H9 (cell line): Measurements from ENCODE around the gene RNF220. TPM values are rescaled to one million over a fixed set of nuclear protein-coding genes. Genes with fewer than 3 reads are reported as not detected.
A peak's percentile ranks its signal among the peaks of the same experiment; 100 is the strongest.

Source experiments
- DNase-seq: peaks from one replicate; pipeline ENCODE4 v3.0.0-alpha.2; 2017
- H2AFZ ChIP-seq: one replicate; pipeline ENCODE4 v1.6.1; 2013; ENCODE audit warnings: mild to moderate bottlenecking, low read length, control low read depth, moderate library complexity
- H2AK5ac ChIP-seq: 2 replicates; pipeline ENCODE4 v1.6.1; 2013; ENCODE audit warnings: low read length, control low read depth, mixed read lengths; ENCODE audit not compliant: insufficient read length
- H2BK120ac ChIP-seq: one replicate; pipeline ENCODE4 v1.6.1; 2013; ENCODE audit warnings: low read depth, mild to moderate bottlenecking, low read length, control low read depth, inconsistent platforms; ENCODE audit not compliant: poor library complexity, severe bottlenecking
- H2BK12ac ChIP-seq: 2 replicates; pipeline ENCODE4 v1.6.1; 2013; ENCODE audit warnings: low read length, control low read depth, mixed read lengths, low read depth; ENCODE audit not compliant: insufficient read length
- H2BK15ac ChIP-seq: 2 replicates; pipeline ENCODE4 v1.6.1; 2013; ENCODE audit warnings: low read depth, low read length, control low read depth
- H2BK20ac ChIP-seq: one replicate; pipeline ENCODE4 v1.6.1; 2013; ENCODE audit warnings: low read depth, mild to moderate bottlenecking, low read length, control low read depth, inconsistent platforms; ENCODE audit not compliant: poor library complexity, severe bottlenecking
- H2BK5ac ChIP-seq: 2 replicates; pipeline ENCODE4 v1.6.1; 2013; ENCODE audit warnings: low read length, control low read depth, mixed read lengths; ENCODE audit not compliant: insufficient read length
- H3K14ac ChIP-seq: 2 replicates; pipeline ENCODE4 v1.6.1; 2013; ENCODE audit warnings: low read length, control low read depth; ENCODE audit not compliant: insufficient read depth
- H3K18ac ChIP-seq: 2 replicates; pipeline ENCODE4 v1.6.1; 2013; ENCODE audit warnings: low read depth, mild to moderate bottlenecking, mixed read lengths, low read length, control low read depth; ENCODE audit not compliant: insufficient read length
- H3K23ac ChIP-seq: 2 replicates; pipeline ENCODE4 v1.6.1; 2013; ENCODE audit warnings: low read length, control low read depth, mixed read lengths, low read depth; ENCODE audit not compliant: insufficient read length
- H3K23me2 ChIP-seq: 2 replicates; pipeline ENCODE4 v1.6.1; 2013; ENCODE audit warnings: low read depth, mild to moderate bottlenecking, mixed read lengths, low read length, control low read depth; ENCODE audit not compliant: insufficient read length, poor library complexity, severe bottlenecking
- H3K27ac ChIP-seq: 2 replicates; pipeline ENCODE4 v1.5.1; 2013; ENCODE audit warnings: low read length, control low read depth, mixed read lengths, low read depth; ENCODE audit not compliant: insufficient read length
- H3K27me3 ChIP-seq: 2 replicates; pipeline ENCODE4 v1.6.1; 2013; ENCODE audit warnings: low read length, control low read depth, inconsistent platforms; ENCODE audit not compliant: insufficient read depth
- H3K4ac ChIP-seq: 2 replicates; pipeline ENCODE4 v1.6.1; 2013; ENCODE audit warnings: low read depth, mild to moderate bottlenecking, control low read depth, inconsistent platforms, low read length, moderate library complexity
- H3K4me1 ChIP-seq: 2 replicates; pipeline ENCODE4 v1.6.1; 2013; ENCODE audit warnings: low read length, control low read depth, inconsistent platforms; ENCODE audit not compliant: insufficient read depth
- H3K4me2 ChIP-seq: 2 replicates; pipeline ENCODE4 v1.6.1; 2013; ENCODE audit warnings: low read length, control low read depth, mixed read lengths; ENCODE audit not compliant: insufficient read length, insufficient read depth
- H3K56ac ChIP-seq: 2 replicates; pipeline ENCODE4 v1.6.1; 2013; ENCODE audit warnings: low read depth, mild to moderate bottlenecking, mixed read lengths, low read length, control low read depth; ENCODE audit not compliant: insufficient read length
- H3K79me1 ChIP-seq: 2 replicates; pipeline ENCODE4 v1.6.1; 2013; ENCODE audit warnings: low read depth, mild to moderate bottlenecking, moderate library complexity, low read length, control low read depth, inconsistent platforms; ENCODE audit not compliant: insufficient read depth, poor library complexity, severe bottlenecking
- H3K79me2 ChIP-seq: 2 replicates; pipeline ENCODE4 v1.6.1; 2013; ENCODE audit warnings: low read length, control low read depth, inconsistent platforms; ENCODE audit not compliant: insufficient read depth
- H3K9ac ChIP-seq: 2 replicates; pipeline ENCODE4 v1.6.1; 2013; ENCODE audit warnings: low read length, control low read depth, mixed read lengths; ENCODE audit not compliant: insufficient read length; ENCODE audit errors: extremely low read depth
- H3K9me3 ChIP-seq: one replicate; pipeline ENCODE4 v1.6.1; 2013; ENCODE audit warnings: low read depth, low read length, inconsistent platforms; ENCODE audit not compliant: control insufficient read depth
- H3T11ph ChIP-seq: one replicate; pipeline ENCODE4 v1.6.1; 2013; ENCODE audit warnings: mild to moderate bottlenecking, low read length, control low read depth, inconsistent platforms
- H4K20me1 ChIP-seq: one replicate; pipeline ENCODE4 v1.6.1; 2013; ENCODE audit not compliant: control insufficient read depth, insufficient read length, insufficient read depth
- H4K5ac ChIP-seq: 2 replicates; pipeline ENCODE4 v1.6.1; 2013; ENCODE audit warnings: low read depth, mild to moderate bottlenecking, mixed read lengths, low read length, control low read depth; ENCODE audit not compliant: insufficient read length
- H4K8ac ChIP-seq: replicated peaks from 2 replicates; pipeline ENCODE4 v1.6.1; 2013; ENCODE audit warnings: low read length, control low read depth, mixed read lengths, low read depth; ENCODE audit not compliant: insufficient read length
- H4K91ac ChIP-seq: 2 replicates; pipeline ENCODE4 v1.6.1; 2013; ENCODE audit warnings: low read depth, mild to moderate bottlenecking, moderate library complexity, mixed read lengths, low read length, control low read depth; ENCODE audit not compliant: insufficient read length
- H3K27ac Mint-ChIP-seq, 3 experiments: 2 replicates in 2 of 3; 3 replicates in 1 of 3; pipeline ENCODE4 v1.8.0; 2020 to 2021; ENCODE audit warnings: mixed read lengths in 3 of 3, mild to moderate bottlenecking in 1 of 3, moderate library complexity in 1 of 3
- H3K27me3 Mint-ChIP-seq: 2 replicates; pipeline ENCODE4 v1.8.0; 2021; ENCODE audit warnings: low read depth, mild to moderate bottlenecking, moderate library complexity, mixed read lengths
- H3K36me3 Mint-ChIP-seq, 3 experiments: 2 replicates in 2 of 3; 3 replicates in 1 of 3; pipeline ENCODE4 v1.8.0; 2020 to 2021; ENCODE audit warnings: low read depth in 3 of 3, mixed read lengths in 3 of 3; ENCODE audit not compliant: insufficient read depth in 1 of 3
- H3K4me1 Mint-ChIP-seq, 2 experiments: 2 replicates each; pipeline ENCODE4 v1.8.0; 2020; ENCODE audit warnings: mixed read lengths in 2 of 2
- H3K4me3 Mint-ChIP-seq, 2 experiments: 2 replicates in 1 of 2; 3 replicates in 1 of 2; pipeline ENCODE4 v1.8.0; 2020 to 2021; ENCODE audit warnings: mild to moderate bottlenecking in 2 of 2, mixed read lengths in 2 of 2, moderate library complexity in 1 of 2
- H3K9me3 Mint-ChIP-seq, 2 experiments: 2 replicates in 1 of 2; 3 replicates in 1 of 2; pipeline ENCODE4 v1.8.0; 2020; ENCODE audit warnings: mild to moderate bottlenecking in 2 of 2, mixed read lengths in 2 of 2, moderate library complexity in 1 of 2
- CTCF ChIP-seq: fragments of 200-600 bp; sonication (generic); conservative IDR thresholded peaks from 3 replicates; pipeline ENCODE4 v1.8.0; 2021; ENCODE audit warnings: antibody characterized with exemption, mild to moderate bottlenecking
- WGBS: extraction: QIAGEN DNeasy Blood & Tissue Kit; methylation state at CpG from one replicate; pipeline ENCODE4 v1.1.7; 2013; ENCODE audit warnings: missing lambda C conversion rate, low lambda C conversion rate, mixed read lengths; ENCODE audit not compliant: insufficient read length; ENCODE audit errors: extremely low coverage; 5-methylcytosine and 5-hydroxymethylcytosine counted together
- total RNA-seq: library from RNA; stranded (reverse); gene quantifications from 2 replicates; pipeline ENCODE4 v1.2.1, GENCODE V29; 2021

Gene RNF220
- total RNA-seq, 1 experiment from 2014 or later = 109 TPM

GRCh38 chr1:44537538-44537937, 132.5 kb downstream of the RNF220 start:
- H3K27me3 ChIP-seq = no peaks in the 10 kb centered on the region
- H3K9me3 ChIP-seq = no peaks in the 10 kb centered on the region
- TF ChIP-seq CTCF = no peak
- no peaks in the 10 kb centered on the region for H3K79me2 ChIP-seq
- H2BK12ac ChIP-seq = no peak overlapping the region
- no peak overlapping the region for H3K14ac ChIP-seq
- H3K9ac ChIP-seq = no peak overlapping the region
- Mint-ChIP-seq H3K4me3 (no peak overlapping the region), H3K36me3 (peaks cover 0 to 6% (median 0%) of the 10 kb centered on the region in 3 experiments; a peak in 3 of 7 replicates), H3K27ac (peak overlapping the region in 1 of 3 experiments; percentile 63; a peak in 3 of 7 replicates), H3K9me3 (no peaks in the 10 kb centered on the region), H3K4me1 (peaks cover 67 to 75% of the 10 kb centered on the region in 2 experiments), H3K27me3 (peaks cover 57% of the 10 kb centered on the region)
- no CpG with 5 or more reads among the region's 6 CpGs for WGBS
- no peak overlapping the region for H4K8ac ChIP-seq
- H2BK15ac ChIP-seq = no peak overlapping the region
- no peaks in the 10 kb centered on the region for H3K23me2 ChIP-seq
- H3K4ac ChIP-seq = no peak overlapping the region
- no peak overlapping the region for H2BK120ac ChIP-seq
- no peak for DNase-seq
- no peak overlapping the region for H3K56ac ChIP-seq
- H2AFZ ChIP-seq = no peak overlapping the region
- no peak overlapping the region for H4K91ac ChIP-seq
- H3K27ac ChIP-seq = no peak overlapping the region
- no peak overlapping the region for H3K23ac ChIP-seq
- H2AK5ac ChIP-seq = no peak overlapping the region
- no peak overlapping the region for H3K4me2 ChIP-seq
- no peak overlapping the region for H2BK20ac ChIP-seq
- H4K5ac ChIP-seq = no peak overlapping the region
- no peak overlapping the region for H3K18ac ChIP-seq
- peaks cover 32% of the 10 kb centered on the region for H3K4me1 ChIP-seq
- no peaks in the 10 kb centered on the region for H3K79me1 ChIP-seq
- H4K20me1 ChIP-seq = no peaks in the 10 kb centered on the region
- no peak overlapping the region for H3T11ph ChIP-seq
- no peak overlapping the region for H2BK5ac ChIP-seq
